NCI-H2227 (cell line): ENCODE data around the gene LCT.
"Not testable (repeated sequence)": the region's sequence is repeated elsewhere in the genome, so short reads cannot be mapped to it uniquely, and the experiment has no call there.

ENCODE experiments used
- DNase-seq: peaks from one replicate; lab custom pipeline; 2025; ENCODE audit not compliant: unreplicated experiment; lab: John Stamatoyannopoulos, UW

The LCT gene

DNA sequence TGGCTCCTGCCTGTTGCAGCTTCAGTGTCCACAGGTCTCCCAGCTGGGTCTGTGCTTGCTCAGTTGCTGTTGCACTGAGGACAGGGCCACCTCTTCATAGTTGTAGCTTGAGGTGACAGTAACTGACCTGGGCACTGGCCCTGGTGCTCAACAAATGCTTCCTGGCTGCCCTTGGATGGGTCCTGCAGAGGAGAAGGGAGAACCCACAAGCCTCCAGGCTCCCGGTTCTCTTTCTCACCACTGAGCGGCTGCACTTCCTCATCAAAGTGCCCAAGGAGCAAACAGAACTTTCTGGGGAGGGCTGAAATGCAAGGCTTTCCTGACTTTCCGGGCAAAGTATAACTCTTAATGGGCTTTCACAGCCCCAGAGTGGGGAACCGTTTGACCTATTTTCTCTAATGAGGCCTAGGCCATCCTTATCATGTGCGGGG lies 38.7 kb downstream of the LCT start:
- DNase-seq: no peak

DNA sequence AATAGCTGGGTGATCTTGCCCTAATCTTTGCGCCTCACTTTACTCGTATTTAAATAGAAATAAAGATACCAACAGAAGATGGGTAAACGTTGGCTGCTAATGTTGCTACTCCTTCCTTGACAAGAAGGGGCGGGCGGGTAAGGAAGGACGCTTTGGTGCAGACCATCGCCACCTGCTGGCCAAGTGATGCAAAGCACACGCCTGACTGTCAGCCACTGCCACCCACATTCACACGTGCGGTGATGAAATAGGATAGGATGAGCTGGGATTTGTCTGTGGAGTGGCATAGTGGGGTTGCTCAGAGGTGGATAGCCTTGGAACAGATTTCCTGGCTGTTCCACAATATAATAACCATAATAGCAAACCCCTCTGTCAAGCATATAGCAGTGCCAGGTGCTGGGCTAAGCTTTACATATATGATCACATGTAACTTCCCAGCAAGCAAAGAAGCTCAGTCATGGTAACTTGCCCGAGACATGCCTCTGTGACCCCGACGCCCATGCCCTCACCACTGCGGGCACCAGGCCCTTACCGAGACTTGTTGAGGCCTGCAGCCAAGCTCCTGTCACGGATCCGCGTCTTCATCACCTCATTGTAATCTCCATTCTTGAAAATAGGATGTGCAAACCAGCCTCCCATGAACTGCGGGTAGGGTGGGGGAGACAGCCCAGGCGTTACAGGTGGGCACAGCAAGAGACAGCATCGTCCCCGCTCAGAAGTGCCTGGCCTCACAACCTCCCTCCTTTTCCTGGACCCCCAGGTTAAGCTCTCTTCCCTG lies 39.3 kb downstream of the LCT start:
- peak; percentile 85 for DNase-seq

DNA sequence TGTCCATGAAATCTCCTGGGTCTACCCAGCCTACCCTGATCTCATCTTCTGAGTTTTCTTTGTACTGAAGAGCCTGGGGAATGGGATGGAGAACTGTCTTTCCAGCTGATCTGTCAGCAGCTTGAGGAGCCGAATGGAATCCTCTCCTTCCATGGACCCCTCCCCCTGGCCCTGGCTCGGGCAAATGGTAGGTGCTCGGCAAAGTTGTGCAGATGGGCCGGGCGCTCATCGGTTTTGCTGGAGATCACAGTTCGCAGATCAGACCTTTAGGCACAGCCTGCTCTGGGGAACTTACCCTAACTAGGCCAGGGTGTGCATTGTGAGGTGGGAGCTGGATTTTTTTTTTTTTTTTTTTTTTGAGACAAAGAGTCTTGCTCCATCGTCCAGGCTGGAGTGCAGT lies 40.4 kb downstream of the LCT start:
- no peak for DNase-seq

DNA sequence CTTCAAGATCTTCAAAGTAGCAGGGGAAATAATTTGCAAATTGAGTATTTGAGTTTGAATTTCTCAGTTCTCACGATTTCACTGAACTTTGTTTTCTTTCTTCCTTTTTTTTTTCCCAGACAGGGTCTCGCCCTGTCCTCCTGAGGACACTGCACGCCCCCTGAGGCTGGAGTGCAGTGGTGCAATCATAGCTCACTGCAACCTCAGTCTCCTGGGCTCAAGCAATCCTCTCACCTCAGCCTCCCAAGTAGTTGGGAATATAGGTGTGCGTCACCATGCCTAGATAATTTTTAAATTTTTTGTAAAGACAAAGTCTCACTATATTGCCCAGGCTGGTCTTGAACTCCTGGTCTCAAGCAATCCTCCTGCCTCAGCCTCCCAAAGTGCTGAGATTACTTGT lies 41.3 kb downstream of the LCT start:
- DNase-seq: not testable (repeated sequence)

DNA sequence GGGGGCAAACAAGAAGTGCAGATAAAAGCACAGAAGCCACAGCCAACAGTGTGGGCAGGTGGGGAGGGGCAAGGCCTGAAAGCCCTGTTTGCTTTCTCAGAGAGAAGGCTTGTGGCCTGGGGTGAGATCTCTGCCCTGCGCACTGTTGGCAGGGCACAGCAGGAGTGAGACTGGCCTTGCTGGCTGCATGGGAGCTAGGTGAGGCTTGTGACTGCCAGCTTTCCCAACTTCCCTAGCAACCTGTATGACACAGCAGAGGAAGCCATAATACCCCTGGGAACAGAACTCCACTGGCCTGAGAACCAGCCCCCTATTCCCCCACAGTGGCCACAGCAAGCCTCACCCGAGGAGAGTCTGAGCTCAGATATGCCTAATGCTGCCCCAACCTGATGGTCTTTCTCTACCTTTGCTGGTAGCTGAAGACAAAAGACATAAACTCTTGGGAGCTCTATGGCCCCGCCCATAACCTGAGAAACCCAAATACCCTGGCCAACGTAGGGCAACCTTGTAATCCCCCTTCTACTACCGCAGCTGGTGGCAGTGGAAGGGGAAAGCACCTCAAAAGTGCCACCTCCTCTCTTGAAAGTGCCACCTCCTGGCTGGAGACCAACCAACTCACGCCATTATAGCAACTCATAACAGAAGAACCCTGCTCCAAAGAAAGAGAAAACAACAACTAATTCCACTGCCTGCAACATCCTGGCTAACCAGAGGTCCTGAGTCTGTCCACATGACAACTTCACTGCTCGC lies 44.4 kb downstream of the LCT start:
- no peak for DNase-seq

DNA sequence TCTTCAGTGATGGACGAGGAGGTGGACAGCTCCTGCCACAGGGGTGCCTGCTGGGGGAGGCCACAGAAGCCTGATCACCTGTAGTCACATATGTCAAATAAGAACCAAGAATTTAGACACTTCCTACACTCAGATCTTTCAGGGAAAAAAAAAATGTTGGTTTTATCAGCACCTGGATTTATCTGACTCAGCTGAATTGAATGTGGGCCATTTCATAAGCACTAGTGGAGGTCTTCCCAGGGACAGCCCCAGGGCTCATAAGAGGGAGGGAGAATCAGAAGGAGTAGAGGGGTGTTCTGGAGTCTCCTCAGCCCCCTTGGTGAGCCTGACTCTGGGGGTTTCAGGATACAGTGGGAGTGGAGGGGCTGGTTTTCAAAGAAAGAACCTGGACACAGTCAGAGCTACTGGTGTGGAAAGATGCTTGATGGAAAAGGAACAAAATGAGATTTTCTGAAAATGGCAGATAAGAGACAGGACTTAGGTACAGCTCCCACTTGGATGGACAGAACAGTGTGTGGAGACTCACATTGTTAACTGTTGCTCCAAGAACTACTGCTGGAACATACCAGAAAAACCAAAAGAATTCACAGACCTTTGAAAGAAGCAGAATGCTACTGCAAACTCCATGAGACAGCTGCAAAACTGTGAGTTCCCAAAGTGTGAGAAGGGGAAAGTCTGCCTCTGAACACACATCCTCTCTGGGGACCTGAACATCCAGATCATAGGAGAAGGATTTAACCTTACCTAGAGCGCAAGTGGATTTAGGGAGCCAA lies 45.4 kb downstream of the LCT start:
- no peak for DNase-seq

DNA sequence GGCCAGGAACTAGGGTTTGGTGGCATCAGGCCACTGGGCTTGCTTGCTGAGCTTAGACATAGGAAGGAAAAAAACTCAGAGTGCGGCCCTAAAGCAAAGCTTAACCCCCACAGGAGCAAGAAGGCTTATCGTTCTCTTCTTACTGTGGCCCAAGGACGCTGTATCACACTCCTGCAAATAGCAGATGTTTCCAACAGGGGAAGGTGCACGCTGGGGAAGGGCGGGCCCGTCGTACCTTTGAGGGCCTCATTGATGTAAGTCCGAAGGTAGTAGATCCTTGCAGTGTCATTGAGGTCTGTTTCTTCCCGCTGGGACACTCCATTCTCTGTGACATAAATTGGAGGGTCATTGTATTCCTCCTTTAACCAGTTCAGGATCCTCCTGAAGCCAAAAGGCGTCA lies 46.6 kb downstream of the LCT start:
- DNase-seq: no peak

DNA sequence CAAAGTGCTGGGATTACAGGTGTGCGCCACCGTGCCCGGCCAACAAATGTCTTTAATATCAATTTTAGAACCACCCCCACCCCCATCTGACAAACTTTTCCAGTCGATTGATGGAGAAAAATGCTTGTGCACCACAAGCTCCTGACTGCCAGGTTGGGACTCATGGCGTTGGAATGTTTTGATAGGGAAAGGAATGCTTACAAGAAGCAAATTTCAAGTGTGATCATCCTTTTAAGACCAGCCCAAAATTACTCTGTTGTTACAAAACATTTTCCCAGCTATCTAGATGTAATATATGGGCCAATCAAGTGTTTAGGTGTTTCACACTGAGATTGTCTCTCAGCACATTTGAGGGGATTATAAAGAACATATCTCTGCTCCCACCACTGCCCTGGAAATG lies 50.2 kb downstream of the LCT start:
- no peak for DNase-seq

DNA sequence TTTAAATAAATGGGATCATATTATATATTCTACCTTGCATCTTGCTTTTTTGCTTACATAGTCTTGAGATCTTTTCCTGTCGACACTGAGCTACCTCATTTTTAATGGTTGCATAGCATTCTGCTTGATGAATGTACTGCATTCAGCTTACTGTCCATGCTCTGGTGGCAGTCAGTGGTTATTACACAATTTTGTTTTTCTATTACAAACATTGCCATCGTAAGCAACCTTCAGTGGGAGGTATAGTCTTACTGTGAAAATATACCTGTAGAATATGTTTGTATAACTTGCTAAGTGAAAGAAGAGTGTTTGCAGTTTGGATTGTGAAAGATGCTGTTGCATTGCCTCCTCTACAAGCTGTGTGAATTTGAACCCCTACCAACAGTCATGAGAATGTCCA lies 52.0 kb downstream of the LCT start:
- no peak for DNase-seq

DNA sequence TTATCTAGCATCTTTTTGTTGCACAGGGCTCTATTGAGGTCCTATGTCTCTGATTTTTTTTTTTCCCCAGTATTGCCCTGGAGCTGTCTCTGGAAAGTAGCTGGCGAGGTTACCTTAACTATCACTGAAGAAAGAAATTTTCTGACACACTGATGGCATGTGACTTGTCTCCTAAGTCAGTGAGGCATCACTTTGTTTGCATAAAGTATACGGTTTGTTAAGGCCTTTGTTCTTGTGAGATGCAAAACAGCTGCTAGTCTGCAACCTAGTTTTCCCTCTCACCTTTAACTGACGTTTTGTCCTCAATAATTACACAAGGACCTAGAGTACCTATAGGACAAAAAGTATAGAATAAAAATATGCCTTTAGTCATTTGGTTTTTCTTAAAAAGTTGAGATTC lies 53.5 kb downstream of the LCT start:
- DNase-seq: no peak

DNA sequence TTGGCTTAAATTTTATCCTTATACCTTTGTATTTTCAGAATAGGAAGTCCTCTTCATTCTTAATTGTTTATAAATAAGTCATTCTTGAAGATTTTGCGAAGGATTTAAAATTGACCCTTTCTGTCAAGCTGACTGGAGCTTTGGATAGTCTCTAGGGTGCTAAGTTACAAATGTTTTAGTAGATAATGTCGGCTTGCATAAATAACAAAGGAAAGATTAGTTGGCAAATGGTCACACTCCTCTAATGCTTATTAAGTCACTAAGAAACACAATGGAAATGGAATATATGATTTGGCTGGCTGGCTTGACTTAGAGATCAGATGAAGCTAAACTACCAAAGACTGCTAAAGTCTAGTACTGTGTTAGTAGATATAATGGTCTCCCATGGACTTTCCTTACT lies 54.8 kb downstream of the LCT start:
- no peak for DNase-seq

DNA sequence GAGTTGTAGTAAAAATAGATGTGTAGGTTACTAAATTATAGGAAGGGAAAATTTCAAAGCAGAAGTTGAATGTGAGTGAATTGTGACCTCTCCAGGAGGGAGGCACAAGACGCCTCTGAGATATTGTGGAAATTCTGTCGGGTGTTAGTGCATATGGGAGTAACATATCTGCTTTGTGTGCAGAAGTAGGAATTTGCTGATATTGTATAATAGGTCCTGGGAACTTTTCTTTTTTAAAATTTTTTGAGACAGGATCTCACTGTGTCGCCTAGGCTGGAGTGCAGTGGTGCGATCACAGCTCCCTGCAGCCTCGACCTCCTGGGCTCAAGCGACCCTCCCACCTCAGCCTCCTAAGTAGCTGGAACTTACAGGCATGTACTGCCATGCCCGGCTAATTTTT lies 60.6 kb downstream of the LCT start:
- no peak for DNase-seq

DNA sequence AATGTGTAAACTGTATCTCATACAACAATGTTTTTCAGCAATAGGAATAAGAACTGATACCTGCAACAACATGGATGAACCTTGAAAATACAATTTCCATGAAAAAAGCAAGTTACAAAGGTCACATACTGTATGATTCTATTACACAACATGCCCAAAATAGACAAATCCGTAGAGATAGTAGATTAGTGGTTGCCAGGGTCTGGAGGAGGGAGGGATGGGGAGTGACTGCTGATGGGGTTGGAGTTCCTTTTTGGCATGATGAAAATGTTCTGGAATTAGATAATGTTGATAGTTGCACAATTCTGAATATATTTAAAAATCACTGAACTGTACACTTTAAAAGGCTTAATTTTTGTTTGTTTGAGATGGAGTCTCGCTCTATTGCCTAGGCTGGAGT lies 61.6 kb downstream of the LCT start:
- DNase-seq: no peak

DNA sequence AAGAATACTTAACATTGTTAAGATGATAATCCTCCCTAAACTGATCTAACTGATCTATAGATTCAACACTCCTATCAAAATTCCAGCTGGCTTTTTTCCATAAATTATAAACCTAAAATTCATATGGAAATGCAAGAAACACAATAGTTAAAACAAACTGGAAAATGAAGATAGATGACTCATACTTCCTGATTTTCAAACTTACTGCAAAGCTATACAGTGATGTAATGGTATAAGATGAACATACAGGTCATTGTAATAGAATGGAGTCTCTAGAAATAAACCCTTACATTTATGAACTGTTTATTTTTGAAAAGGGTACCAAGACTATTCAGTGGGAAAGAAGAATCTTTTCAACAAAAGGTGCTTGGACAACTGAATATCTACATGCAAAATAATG lies 63.1 kb downstream of the LCT start:
- no peak for DNase-seq

DNA sequence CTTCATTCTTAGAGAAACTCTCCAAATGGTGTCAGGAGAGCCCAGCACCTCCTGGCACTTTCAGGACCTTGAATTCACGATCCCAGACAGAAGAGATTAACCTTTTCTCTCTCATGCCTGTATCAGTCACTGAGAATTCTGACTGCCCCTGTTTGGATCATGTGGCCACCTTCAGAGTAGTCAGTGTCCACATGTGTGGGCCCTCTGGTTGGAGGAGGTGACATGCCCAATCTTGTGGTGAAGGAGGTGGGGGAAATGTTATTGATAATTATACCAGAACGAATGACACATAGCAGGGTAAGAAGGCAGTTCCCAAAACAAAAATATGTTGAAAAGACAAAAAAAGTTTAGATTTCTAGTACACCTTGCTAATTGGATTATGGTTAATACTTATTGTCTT lies 63.7 kb downstream of the LCT start:
- DNase-seq: no peak

DNA sequence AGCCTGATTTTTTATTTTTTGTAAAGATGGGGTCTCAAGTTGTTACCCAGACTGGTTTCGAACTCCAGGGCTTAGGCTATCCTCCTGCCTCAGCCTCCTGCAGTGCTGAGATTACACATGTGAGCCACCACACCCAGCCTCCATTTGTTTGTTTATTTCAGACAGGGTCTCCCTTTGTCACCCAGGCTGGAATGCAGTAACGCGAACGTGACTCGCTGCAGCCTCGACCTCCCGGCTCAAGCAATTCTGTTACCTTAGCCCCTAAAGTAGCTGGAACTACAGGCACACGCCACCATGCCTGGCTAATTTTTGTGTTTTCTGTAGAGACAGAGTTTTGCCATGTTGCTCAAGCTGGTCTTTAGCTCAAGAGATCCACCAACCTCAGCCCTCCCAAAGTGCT lies 68.1 kb downstream of the LCT start:
- DNase-seq: no peak

DNA sequence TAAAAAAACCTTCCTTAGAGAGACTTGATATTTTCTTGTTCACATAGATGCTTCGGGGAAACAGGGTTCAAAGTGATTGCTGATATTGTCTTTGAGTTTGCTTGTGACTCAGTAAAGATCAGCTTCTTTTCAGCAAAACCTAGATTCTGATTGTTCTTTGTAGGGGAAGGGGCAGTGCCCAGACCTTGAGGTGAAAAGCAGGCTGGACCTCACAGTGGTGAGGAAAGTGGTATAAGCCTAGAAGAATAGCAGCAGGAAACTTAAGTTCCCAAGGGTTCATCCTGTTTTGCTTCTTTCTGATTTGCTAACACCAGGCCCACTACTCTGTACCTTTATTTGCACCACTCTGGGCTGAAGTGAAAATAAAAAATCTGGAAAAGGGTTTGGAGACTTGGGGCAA lies 74.5 kb downstream of the LCT start:
- DNase-seq: no peak

DNA sequence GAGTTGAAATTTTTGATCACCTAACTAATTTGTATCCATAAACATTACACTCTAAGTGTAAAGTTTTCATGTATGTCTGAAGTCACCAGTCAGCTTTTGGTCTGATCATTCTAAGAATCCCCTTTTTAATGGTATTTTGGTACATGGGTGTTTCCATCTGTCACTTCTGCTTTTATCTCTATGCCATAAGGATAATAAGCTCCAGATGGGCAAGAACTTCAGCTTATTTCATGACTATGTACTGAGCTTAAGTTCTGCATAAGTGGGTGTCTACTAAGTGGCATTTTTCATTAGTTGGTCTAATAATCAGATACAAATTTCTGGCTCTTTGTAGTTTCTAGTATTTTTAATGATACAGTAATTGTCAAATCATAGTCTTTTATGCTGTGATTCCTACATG lies 75.0 kb downstream of the LCT start:
- no peak for DNase-seq

DNA sequence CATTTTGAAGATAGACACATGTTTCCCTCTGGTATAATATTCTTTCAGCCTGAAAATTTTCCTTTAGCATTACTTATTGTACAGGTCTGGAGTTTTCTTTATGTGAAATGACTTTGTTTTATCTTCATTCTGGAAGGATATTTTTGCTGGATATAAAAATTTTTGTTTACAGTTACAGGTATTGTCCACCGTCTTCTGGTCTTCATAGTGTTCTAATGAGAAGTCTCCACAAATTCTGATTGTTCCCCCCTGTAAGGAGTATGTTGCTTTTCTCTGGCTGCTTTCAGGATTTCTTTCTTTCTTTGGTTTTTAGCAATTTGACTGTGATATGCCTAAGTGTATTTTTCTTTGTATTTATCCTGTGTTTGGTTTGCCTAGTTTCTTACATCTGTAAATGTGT lies 80.3 kb downstream of the LCT start:
- DNase-seq: no peak

DNA sequence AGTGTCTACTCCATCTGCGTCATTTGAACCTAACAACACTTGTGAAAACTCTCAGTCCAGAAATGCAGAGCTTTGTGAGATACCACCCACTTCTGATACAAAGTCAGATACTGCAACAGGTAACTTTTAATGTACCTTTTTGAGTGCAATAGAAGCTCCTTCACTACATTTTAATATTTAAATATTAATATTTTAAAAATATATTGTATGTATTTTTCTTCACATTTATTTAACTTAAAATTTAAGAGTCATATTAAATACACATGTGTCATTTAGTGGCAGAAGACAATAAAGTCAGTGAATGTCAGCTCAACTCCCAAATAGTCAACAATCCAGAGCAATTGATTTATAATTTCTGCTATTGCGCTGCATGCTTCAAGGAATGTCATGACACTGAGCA lies 81.4 kb downstream of the LCT start:
- DNase-seq: no peak

DNA sequence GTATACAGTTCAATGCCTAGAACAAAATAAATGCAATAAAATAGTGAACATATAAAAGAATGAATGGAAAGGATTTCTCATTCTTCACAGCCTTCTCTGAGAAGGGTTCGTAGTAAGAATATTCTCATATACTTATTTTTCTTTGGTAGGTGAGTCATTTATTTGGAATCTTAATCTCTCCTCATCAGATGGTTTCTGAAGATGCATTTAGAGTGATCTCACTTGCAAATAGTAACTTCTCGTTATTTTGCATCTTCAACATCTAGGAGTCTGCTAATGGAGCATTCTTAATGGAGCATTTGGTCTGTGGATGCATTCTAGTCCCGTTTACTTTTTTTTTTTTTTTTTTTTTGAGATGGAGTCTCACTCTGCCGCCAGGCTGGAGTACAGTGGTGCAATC lies 91.4 kb downstream of the LCT start:
- no peak for DNase-seq

DNA sequence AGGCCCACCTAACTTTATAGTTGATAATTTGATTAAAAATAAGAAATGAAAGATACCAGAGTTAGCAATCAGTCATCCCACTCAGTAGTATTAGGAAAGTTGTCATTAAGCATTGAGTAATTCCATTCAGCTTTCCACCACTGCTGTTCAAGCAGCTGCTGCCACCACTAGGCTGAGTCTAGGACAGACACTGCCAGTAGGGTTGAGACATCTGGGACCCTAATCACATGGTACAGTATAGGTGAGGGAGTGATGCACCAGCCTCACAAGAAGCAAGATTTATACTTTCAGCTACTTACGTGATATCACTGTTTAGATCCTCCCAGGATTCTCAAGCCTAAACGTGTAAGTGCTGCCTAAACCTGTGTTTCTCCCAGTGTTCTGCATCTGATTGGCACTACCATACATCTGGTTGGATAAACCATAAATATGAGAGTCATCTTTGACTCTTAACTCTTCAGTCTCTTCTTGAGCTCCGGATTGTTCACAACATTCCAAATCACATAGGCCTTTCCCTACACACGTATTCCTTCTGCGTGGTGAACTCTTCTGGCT lies 92.1 kb downstream of the LCT start:
- DNase-seq: peak; percentile 63
